Measurements from ENCODE around the gene ASNSD1. TPM values are rescaled to one million over a fixed set of nuclear protein-coding genes. Genes with fewer than 3 reads are reported as not detected.
"Not testable (repeated sequence)": the region's sequence is repeated elsewhere in the genome, so short reads cannot be mapped to it uniquely, and the experiment has no call there.

Gene ASNSD1
- total RNA-seq, 1 experiment from 2014 or later: 14.8 TPM

DNA sequence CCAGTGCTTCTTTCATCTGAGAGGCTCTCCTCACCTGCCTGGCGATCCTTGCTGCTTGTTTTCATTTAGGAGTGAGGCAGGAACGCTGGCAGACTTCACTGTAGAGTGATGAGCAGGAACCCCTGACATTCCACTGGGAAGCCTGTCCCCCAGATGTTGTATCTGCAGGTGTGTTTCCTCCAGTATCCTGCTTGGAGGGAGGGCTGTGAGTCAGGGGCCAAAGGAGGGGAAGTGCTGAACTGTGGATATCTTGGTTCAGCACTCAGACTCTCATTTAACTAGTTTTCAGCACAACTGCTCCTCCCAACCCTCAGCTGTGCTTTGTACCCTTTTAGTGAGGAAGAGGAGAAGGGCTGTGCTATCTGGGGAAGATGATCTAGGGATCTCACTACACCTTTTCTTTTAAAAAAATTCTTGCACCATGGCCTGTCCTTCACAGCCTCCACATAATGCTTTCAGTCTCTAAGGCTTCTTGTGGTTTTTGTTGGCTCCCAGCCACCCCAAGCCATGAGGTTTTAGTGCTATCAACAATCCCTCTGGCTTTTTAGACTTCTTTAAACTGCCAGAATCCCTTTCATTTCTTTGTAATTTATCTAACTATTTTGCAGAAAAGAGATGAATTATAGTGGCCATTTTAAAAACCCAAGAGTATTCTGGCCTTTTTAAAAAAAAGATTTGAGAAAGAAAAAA is 24.4 kb downstream of the ASNSD1 start:
- Histone ChIP-seq H3K27me3 (ENCODE audit: insufficient read depth, low read depth) (no peaks in the 10 kb centered on the region), H3K4me1 (replicated peaks; ENCODE audit: insufficient read depth) (no peaks in the 10 kb centered on the region), H4K20me1 (ENCODE audit: insufficient read depth) (no peaks in the 10 kb centered on the region), H3F3A (ENCODE audit: insufficient read depth, low read depth) (no peaks in the 10 kb centered on the region), H3K27ac (no peak overlapping the region), H3K4me2 (no peak overlapping the region), H3K4me3 (no peak overlapping the region), H3K9me2 (ENCODE audit: insufficient read depth) (no peaks in the 10 kb centered on the region), H3K9me3 (ENCODE audit: insufficient read depth, low read depth) (no peaks in the 10 kb centered on the region), H3K79me2 (ENCODE audit: low read depth) (no peaks in the 10 kb centered on the region), H2AFZ (no peak overlapping the region), H3K36me3 (ENCODE audit: low read depth) (no peaks in the 10 kb centered on the region)
- TF ChIP-seq, protein P1, sequence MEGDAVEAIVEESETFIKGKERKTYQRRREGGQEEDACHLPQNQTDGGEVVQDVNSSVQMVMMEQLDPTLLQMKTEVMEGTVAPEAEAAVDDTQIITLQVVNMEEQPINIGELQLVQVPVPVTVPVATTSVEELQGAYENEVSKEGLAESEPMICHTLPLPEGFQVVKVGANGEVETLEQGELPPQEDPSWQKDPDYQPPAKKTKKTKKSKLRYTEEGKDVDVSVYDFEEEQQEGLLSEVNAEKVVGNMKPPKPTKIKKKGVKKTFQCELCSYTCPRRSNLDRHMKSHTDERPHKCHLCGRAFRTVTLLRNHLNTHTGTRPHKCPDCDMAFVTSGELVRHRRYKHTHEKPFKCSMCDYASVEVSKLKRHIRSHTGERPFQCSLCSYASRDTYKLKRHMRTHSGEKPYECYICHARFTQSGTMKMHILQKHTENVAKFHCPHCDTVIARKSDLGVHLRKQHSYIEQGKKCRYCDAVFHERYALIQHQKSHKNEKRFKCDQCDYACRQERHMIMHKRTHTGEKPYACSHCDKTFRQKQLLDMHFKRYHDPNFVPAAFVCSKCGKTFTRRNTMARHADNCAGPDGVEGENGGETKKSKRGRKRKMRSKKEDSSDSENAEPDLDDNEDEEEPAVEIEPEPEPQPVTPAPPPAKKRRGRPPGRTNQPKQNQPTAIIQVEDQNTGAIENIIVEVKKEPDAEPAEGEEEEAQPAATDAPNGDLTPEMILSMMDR (conservative IDR thresholded peaks at IDR 0.05): no peak
- no peak for TF ChIP-seq EZH2 (IDR thresholded peaks at IDR 0.05; ENCODE audit: low read depth)
- DNase-seq: no peak
- intact Hi-C loops (cut with micrococcal nuclease; ENCODE audit: unreplicated experiment): no loop called here
- ChIA-PET CTCF (no interaction called here), POLR2A (ENCODE audit: unreplicated experiment) (no interaction called here)
- BruUV-seq (replicated peaks): no TSS peak

DNA sequence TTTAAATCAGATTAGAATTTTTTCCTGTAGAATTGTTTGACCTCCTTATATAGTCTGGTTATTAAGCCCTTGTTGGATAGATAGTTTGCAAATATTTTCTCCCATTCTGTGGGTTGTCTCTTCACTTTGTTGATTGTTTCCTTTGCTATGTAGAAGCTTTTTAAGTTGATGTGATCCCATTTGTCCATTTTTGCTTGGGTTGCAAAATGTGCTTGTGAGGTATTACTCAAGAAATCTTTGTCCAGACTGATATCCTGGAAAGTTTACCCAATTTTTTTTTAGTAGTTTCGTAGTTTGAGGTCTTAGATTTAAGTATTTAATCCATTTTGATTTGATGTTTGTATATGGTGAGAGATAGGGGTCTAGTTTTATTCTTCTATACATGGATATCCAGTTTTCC is 26.5 kb downstream of the ASNSD1 start:
- CTCF ChIA-PET; H3K27me3 ChIP-seq (ENCODE audit: insufficient read depth, low read depth); H3K9me2 ChIP-seq (ENCODE audit: insufficient read depth); H3K36me3 ChIP-seq (ENCODE audit: low read depth); H3K4me1 ChIP-seq (replicated peaks; ENCODE audit: insufficient read depth); intact Hi-C loops (cut with micrococcal nuclease; ENCODE audit: unreplicated experiment); H4K20me1 ChIP-seq (ENCODE audit: insufficient read depth); H3K4me2 ChIP-seq; H3F3A ChIP-seq (ENCODE audit: insufficient read depth, low read depth); H3K9me3 ChIP-seq (ENCODE audit: insufficient read depth, low read depth); DNase-seq; BruUV-seq (replicated peaks); H3K27ac ChIP-seq; POLR2A ChIA-PET (ENCODE audit: unreplicated experiment); H3K79me2 ChIP-seq (ENCODE audit: low read depth); H3K4me3 ChIP-seq; H2AFZ ChIP-seq: not testable (repeated sequence)

DNA sequence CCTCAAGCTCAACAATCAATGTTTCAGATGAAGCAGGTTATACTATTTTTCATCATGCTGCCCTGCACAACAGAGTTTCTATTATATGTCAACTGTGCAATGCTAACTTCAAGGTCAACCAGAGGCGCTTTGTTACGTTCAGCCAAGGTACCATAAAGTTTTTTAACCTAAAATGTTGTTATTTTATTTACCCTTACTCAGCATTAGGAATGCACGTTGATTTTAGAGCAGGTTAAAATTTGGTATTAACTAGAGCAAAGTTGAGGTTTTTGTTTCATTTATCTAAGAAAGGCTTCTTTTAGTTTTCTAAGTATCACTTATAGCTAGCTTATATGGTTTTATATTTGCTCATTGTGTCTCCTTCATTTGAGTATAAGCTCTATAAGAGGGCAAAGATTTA is 35.0 kb downstream of the ASNSD1 start:
- intact Hi-C loops (cut with micrococcal nuclease; ENCODE audit: unreplicated experiment): no loop called here
- no peak for TF ChIP-seq EZH2 (IDR thresholded peaks at IDR 0.05; ENCODE audit: low read depth)
- TF ChIP-seq, protein P1 (conservative IDR thresholded peaks at IDR 0.05): no peak
- Histone ChIP-seq H3K79me2 (ENCODE audit: low read depth) (no peaks in the 10 kb centered on the region), H3K36me3 (ENCODE audit: low read depth) (no peaks in the 10 kb centered on the region), H3K9me2 (ENCODE audit: insufficient read depth) (no peaks in the 10 kb centered on the region), H3K4me2 (no peak overlapping the region), H3K27me3 (ENCODE audit: insufficient read depth, low read depth) (no peaks in the 10 kb centered on the region), H3K27ac (no peak overlapping the region), H2AFZ (no peak overlapping the region), H3K4me3 (no peak overlapping the region), H3K9me3 (ENCODE audit: insufficient read depth, low read depth) (no peaks in the 10 kb centered on the region), H4K20me1 (ENCODE audit: insufficient read depth) (no peaks in the 10 kb centered on the region), H3K4me1 (replicated peaks; ENCODE audit: insufficient read depth) (no peaks in the 10 kb centered on the region), H3F3A (ENCODE audit: insufficient read depth, low read depth) (no peaks in the 10 kb centered on the region)
- no peak for DNase-seq
- POLR2A ChIA-PET (ENCODE audit: unreplicated experiment): interaction anchor here (0.6 kb wide), 2 partner anchors 64 to 88 kb away, joined by 4 to 5 read pairs; partner anchors contain the start of genes ORMDL1 and PMS1
- no TSS peak for BruUV-seq (replicated peaks)
- CTCF ChIA-PET: interaction anchor here (0.5 kb wide), 1 partner anchor 300 kb away, joined by 3 read pairs; no protein-coding TSS in a partner anchor

All from PC-9 (cell line).